HL-60 (cell line): ENCODE measurements around the gene TTYH2.

ENCODE experiments used
- CTCF ChIP-seq: IDR thresholded peaks from one replicate; pipeline ENCODE4 v1.5.1; 2011; ENCODE audit warnings: low read length, control low read depth, inconsistent platforms; ENCODE audit not compliant: insufficient read depth
- GABPA ChIP-seq: IDR thresholded peaks from 2 replicates; pipeline ENCODE4 v1.6.1; 2012; ENCODE audit warnings: low read depth
- POLR2AphosphoS5 ChIP-seq: IDR thresholded peaks from 2 replicates; pipeline ENCODE4 v1.6.1; 2012; ENCODE audit warnings: low read depth
- SPI1 ChIP-seq: IDR thresholded peaks from 2 replicates; pipeline ENCODE4 v1.6.1; 2012; ENCODE audit warnings: low read depth, mild to moderate bottlenecking, borderline replicate concordance
- TF ChIP-seq, protein P1 (sequence below): IDR thresholded peaks from 2 replicates; pipeline ENCODE4 v1.6.1; 2012; ENCODE audit warnings: low read depth; ENCODE audit not compliant: insufficient replicate concordance

DNA sequence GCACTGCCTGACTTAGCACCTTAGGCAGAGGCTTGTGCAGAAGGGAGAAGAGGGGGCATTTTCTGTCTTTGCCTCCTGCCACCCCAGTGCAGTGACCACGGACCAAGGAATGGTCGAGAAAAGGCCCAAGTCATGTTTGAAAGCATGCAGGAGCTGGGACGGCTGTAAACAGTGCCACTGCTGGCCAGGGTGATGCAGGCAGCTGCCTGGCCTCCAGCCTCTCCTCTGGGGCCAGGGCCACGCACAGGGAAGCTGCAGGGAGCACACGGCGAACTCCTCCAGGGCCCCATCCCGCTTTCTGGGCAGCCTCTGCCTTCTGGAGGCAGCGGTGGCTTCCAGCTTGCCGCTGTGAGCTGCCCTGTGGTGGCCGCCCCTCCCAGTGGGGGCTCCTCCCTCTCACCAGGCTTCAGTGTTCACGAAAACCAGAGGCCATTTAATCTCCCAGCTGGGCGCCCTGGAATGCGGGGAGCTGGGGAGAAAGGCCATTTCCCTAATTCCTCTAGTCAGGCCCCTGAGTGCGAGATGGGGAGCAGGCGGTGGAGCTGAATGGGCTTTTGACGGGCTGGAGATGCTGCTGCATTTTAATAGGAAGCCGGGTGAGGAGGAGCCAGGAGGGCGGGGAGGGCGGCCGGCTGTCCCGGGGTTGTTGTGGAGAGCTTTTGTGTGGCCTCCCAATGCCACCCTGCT, 31.9 kb downstream of the TTYH2 start:
- no peak for TF ChIP-seq CTCF
- no peak for TF ChIP-seq SPI1
- TF ChIP-seq POLR2AphosphoS5 = no peak
- no peak for TF ChIP-seq GABPA
- TF ChIP-seq, protein P1, sequence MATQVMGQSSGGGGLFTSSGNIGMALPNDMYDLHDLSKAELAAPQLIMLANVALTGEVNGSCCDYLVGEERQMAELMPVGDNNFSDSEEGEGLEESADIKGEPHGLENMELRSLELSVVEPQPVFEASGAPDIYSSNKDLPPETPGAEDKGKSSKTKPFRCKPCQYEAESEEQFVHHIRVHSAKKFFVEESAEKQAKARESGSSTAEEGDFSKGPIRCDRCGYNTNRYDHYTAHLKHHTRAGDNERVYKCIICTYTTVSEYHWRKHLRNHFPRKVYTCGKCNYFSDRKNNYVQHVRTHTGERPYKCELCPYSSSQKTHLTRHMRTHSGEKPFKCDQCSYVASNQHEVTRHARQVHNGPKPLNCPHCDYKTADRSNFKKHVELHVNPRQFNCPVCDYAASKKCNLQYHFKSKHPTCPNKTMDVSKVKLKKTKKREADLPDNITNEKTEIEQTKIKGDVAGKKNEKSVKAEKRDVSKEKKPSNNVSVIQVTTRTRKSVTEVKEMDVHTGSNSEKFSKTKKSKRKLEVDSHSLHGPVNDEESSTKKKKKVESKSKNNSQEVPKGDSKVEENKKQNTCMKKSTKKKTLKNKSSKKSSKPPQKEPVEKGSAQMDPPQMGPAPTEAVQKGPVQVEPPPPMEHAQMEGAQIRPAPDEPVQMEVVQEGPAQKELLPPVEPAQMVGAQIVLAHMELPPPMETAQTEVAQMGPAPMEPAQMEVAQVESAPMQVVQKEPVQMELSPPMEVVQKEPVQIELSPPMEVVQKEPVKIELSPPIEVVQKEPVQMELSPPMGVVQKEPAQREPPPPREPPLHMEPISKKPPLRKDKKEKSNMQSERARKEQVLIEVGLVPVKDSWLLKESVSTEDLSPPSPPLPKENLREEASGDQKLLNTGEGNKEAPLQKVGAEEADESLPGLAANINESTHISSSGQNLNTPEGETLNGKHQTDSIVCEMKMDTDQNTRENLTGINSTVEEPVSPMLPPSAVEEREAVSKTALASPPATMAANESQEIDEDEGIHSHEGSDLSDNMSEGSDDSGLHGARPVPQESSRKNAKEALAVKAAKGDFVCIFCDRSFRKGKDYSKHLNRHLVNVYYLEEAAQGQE = no peak
